Loucy (cell line): ENCODE measurements around the gene PTPRF.

Experiments used
- H2AFZ ChIP-seq: fragments of 200-600 bp; sonication (generic); 2 replicates; pipeline ENCODE4 v1.6.0; 2016; ENCODE audit warnings: antibody characterized with exemption, mild to moderate bottlenecking, low read length, moderate library complexity
- H3F3A ChIP-seq: fragments of 200-600 bp; 2 replicates; pipeline ENCODE4 v1.6.0; 2016; ENCODE audit warnings: antibody characterized with exemption, low read depth, mild to moderate bottlenecking
- H3K27me3 ChIP-seq: fragments of 200-600 bp; sonication (generic); 2 replicates; pipeline ENCODE4 v1.6.1; 2014; ENCODE audit warnings: low read length, mild to moderate bottlenecking; ENCODE audit not compliant: insufficient read depth, poor library complexity, severe bottlenecking
- H3K36me3 ChIP-seq: fragments of 200-600 bp; sonication (generic); 2 replicates; pipeline ENCODE4 v1.6.1; 2016; ENCODE audit warnings: low read length; ENCODE audit not compliant: insufficient read depth
- H3K4me1 ChIP-seq: fragments of 200-600 bp; sonication (generic); 2 replicates; pipeline ENCODE4 v1.5.1; 2014; ENCODE audit warnings: low read length, mild to moderate bottlenecking; ENCODE audit not compliant: insufficient read depth, poor library complexity, severe bottlenecking
- H3K4me2 ChIP-seq: fragments of 200-600 bp; sonication (generic); 2 replicates; pipeline ENCODE4 v1.6.0; 2014; ENCODE audit warnings: antibody characterized with exemption, low read length, low read depth, mild to moderate bottlenecking; ENCODE audit not compliant: poor library complexity, severe bottlenecking
- H3K4me3 ChIP-seq: fragments of 200-600 bp; sonication (generic); 2 replicates; pipeline ENCODE4 v1.5.1; 2014; ENCODE audit warnings: low read length, mild to moderate bottlenecking, mixed read lengths; ENCODE audit not compliant: poor library complexity, severe bottlenecking
- H3K79me2 ChIP-seq: fragments of 200-600 bp; sonication (generic); 2 replicates; pipeline ENCODE4 v1.6.1; 2014; ENCODE audit warnings: low read length; ENCODE audit not compliant: insufficient read depth
- H3K9ac ChIP-seq: fragments of 200-600 bp; sonication (generic); 2 replicates; pipeline ENCODE4 v1.6.0; 2014; ENCODE audit warnings: mild to moderate bottlenecking, low read depth, low read length, moderate library complexity; ENCODE audit not compliant: poor library complexity, severe bottlenecking
- H3K9me2 ChIP-seq: fragments of 200-600 bp; sonication (generic); replicated peaks from 2 replicates; pipeline ENCODE4 v1.6.1; 2016; ENCODE audit warnings: low read depth, low read length, mixed read lengths
- H3K9me3 ChIP-seq: fragments of 200-600 bp; sonication (generic); 2 replicates; pipeline ENCODE4 v1.6.1; 2014; ENCODE audit warnings: mild to moderate bottlenecking, antibody characterized with exemption, low read length, low read depth; ENCODE audit not compliant: insufficient read depth
- H4K20me1 ChIP-seq: fragments of 200-600 bp; sonication (generic); 2 replicates; pipeline ENCODE4 v1.6.0; 2014; ENCODE audit warnings: antibody characterized with exemption, low read length, mild to moderate bottlenecking; ENCODE audit not compliant: insufficient read depth, poor library complexity, severe bottlenecking
- CTCF ChIP-seq: fragments of 200-600 bp; sonication (generic); conservative IDR thresholded peaks from 2 replicates; pipeline ENCODE4 v1.5.1; 2014; ENCODE audit warnings: mild to moderate bottlenecking, antibody characterized with exemption, low read length
- EZH2phosphoT487 ChIP-seq: fragments of 200-600 bp; IDR thresholded peaks from 2 replicates; pipeline ENCODE4 v1.6.1; 2018; ENCODE audit warnings: antibody characterized with exemption, mild to moderate bottlenecking, moderate library complexity, borderline replicate concordance

Gene PTPRF

GRCh38 chr1:43532716-43533115 lies 2.0 kb downstream of the PTPRF start:
- Histone ChIP-seq H3F3A (no peaks in the 10 kb centered on the region), H4K20me1 (peaks cover 3% of the 10 kb centered on the region), H3K27me3 (no peaks in the 10 kb centered on the region), H3K9me2 (no peaks in the 10 kb centered on the region), H3K79me2 (no peaks in the 10 kb centered on the region), H3K4me3 (no peak overlapping the region), H3K4me2 (no peak overlapping the region), H3K36me3 (no peaks in the 10 kb centered on the region), H3K9ac (no peak overlapping the region), H2AFZ (no peak overlapping the region), H3K9me3 (no peaks in the 10 kb centered on the region), H3K4me1 (peaks cover 17% of the 10 kb centered on the region)
- TF ChIP-seq CTCF, result no peak
- TF ChIP-seq EZH2phosphoT487, result no peak

GRCh38 chr1:43533584-43533983 lies 2.9 kb downstream of the PTPRF start:
- Histone ChIP-seq H3K9ac (no peak overlapping the region), H3K79me2 (no peaks in the 10 kb centered on the region), H3K4me1 (peaks cover 23% of the 10 kb centered on the region), H3K4me3 (no peak overlapping the region), H3K36me3 (no peaks in the 10 kb centered on the region), H3F3A (no peaks in the 10 kb centered on the region), H2AFZ (no peak overlapping the region), H3K4me2 (no peak overlapping the region), H3K27me3 (no peaks in the 10 kb centered on the region), H4K20me1 (peaks cover 3% of the 10 kb centered on the region), H3K9me3 (no peaks in the 10 kb centered on the region), H3K9me2 (no peaks in the 10 kb centered on the region)
- TF ChIP-seq CTCF (no peak), EZH2phosphoT487 (no peak)

GRCh38 chr1:43534256-43534655 lies 3.6 kb downstream of the PTPRF start:
- Histone ChIP-seq H3K79me2 (no peaks in the 10 kb centered on the region), H3K9me2 (no peaks in the 10 kb centered on the region), H3K27me3 (no peaks in the 10 kb centered on the region), H2AFZ (no peak overlapping the region), H4K20me1 (peaks cover 3% of the 10 kb centered on the region), H3K4me2 (no peak overlapping the region), H3K9me3 (no peaks in the 10 kb centered on the region), H3K4me3 (no peak overlapping the region), H3F3A (no peaks in the 10 kb centered on the region), H3K9ac (no peak overlapping the region), H3K4me1 (peaks cover 28% of the 10 kb centered on the region), H3K36me3 (no peaks in the 10 kb centered on the region)
- TF ChIP-seq EZH2phosphoT487 (no peak), CTCF (no peak)
